Hematopoietic multipotent progenitor cell treated with erythropoietin and hydrocortisone succinate and interleukin-3 and kit ligand, for 4 days (in vitro differentiated cells): ENCODE measurements around the gene TMEM131.

Experiments used
- DNase-seq: peaks from one replicate; pipeline ENCODE4 v3.0.0-alpha.2; 2015

Gene TMEM131

GRCh38 chr2:97797355-97797754 is 198.4 kb downstream of the TMEM131 start:
- DNase-seq = no peak

GRCh38 chr2:97796465-97797126 is 199.2 kb downstream of the TMEM131 start:
- no peak for DNase-seq

GRCh38 chr2:97792416-97792815 is 203.3 kb downstream of the TMEM131 start:
- no peak for DNase-seq

- DNase-seq = no peak
Observed at GRCh38 chr2:97788986-97789644, 206.6 kb downstream of the TMEM131 start.

GRCh38 chr2:97785818-97786217 is 209.9 kb downstream of the TMEM131 start:
- no peak for DNase-seq

GRCh38 chr2:97784953-97785352 is 210.8 kb downstream of the TMEM131 start:
- no peak for DNase-seq

GRCh38 chr2:97781981-97782380 is 213.8 kb downstream of the TMEM131 start:
- DNase-seq = no peak

GRCh38 chr2:97779141-97779540 is 216.6 kb downstream of the TMEM131 start:
- no peak for DNase-seq

- DNase-seq = no peak
Observed at GRCh38 chr2:97775074-97775473, 220.7 kb downstream of the TMEM131 start.

- DNase-seq = peak; percentile 31
Observed at GRCh38 chr2:97774425-97774824, 221.3 kb downstream of the TMEM131 start.

- no peak for DNase-seq
Observed at GRCh38 chr2:97770445-97770844, 225.3 kb downstream of the TMEM131 start.

- DNase-seq = no peak
Observed at GRCh38 chr2:97769711-97770110, 226.0 kb downstream of the TMEM131 start.

GRCh38 chr2:97769308-97769707 is 226.4 kb downstream of the TMEM131 start:
- no peak for DNase-seq

GRCh38 chr2:97766567-97766966 is 229.2 kb downstream of the TMEM131 start:
- peak; percentile 89 for DNase-seq

GRCh38 chr2:97765933-97766332 is 229.8 kb downstream of the TMEM131 start:
- no peak for DNase-seq

- DNase-seq = no peak
Observed at GRCh38 chr2:97764559-97765263, 231.0 kb downstream of the TMEM131 start.

- DNase-seq = peak; percentile 20
Observed at GRCh38 chr2:97763176-97763845, 232.4 kb downstream of the TMEM131 start.

- DNase-seq = peak; percentile 61
Observed at GRCh38 chr2:97761192-97761591, 234.6 kb downstream of the TMEM131 start.

GRCh38 chr2:97760480-97761049 is 235.2 kb downstream of the TMEM131 start:
- no peak for DNase-seq

- DNase-seq = peak; percentile 27
Observed at GRCh38 chr2:97759727-97760407, 235.9 kb downstream of the TMEM131 start.

- no peak for DNase-seq
Observed at GRCh38 chr2:97758131-97758705, 237.5 kb downstream of the TMEM131 start.

GRCh38 chr2:97757062-97757461 is 238.7 kb downstream of the TMEM131 start:
- DNase-seq = no peak
